GM13977 (cell line): ENCODE data around the gene SPATA20.

ENCODE experiments used
- DNase-seq: peaks from one replicate; pipeline ENCODE4 v3.0.0; 2012; ENCODE audit warnings: low spot score
- in situ Hi-C: fragments of 300-500 bp; cut with MboI; formaldehyde crosslinking; loops from one replicate; pipeline ENCODE4 v1.12.0; 2022; ENCODE audit warnings: low sequenced_read_pairs, low pct_unique_long_range_greater_than_20kb, mixed read lengths, inconsistent platforms; ENCODE audit not compliant: unreplicated experiment
- TF ChIP-seq, protein P1 (sequence below): IDR thresholded peaks from 2 replicates; pipeline ENCODE4 v1.5.1; 2012; ENCODE audit warnings: mild to moderate bottlenecking, control low read depth; ENCODE audit not compliant: insufficient read depth; ENCODE audit errors: extremely low read depth, missing control alignments

Gene SPATA20

DNA sequence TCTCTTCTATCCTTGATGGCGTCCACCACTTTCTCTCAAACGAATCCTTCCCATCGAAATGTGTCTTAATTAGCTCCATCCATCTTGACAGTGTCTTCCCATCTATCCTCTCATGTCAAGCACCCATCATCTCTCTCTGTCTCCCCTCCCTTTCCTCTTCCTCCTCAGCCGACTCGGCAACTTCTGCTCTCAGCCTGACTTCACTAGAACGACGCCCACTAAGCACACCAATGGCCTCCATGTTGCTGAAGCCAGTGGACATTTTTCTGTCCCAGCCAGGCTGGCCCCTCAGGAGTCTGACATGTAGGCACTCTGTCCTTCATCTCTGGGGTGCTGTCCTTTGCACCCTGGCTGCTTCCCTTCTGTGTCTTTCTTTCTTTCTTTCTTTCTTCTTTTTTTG, 2.5 kb upstream of the SPATA20 start:
- TF ChIP-seq, protein P1, sequence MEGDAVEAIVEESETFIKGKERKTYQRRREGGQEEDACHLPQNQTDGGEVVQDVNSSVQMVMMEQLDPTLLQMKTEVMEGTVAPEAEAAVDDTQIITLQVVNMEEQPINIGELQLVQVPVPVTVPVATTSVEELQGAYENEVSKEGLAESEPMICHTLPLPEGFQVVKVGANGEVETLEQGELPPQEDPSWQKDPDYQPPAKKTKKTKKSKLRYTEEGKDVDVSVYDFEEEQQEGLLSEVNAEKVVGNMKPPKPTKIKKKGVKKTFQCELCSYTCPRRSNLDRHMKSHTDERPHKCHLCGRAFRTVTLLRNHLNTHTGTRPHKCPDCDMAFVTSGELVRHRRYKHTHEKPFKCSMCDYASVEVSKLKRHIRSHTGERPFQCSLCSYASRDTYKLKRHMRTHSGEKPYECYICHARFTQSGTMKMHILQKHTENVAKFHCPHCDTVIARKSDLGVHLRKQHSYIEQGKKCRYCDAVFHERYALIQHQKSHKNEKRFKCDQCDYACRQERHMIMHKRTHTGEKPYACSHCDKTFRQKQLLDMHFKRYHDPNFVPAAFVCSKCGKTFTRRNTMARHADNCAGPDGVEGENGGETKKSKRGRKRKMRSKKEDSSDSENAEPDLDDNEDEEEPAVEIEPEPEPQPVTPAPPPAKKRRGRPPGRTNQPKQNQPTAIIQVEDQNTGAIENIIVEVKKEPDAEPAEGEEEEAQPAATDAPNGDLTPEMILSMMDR: no peak
- in situ Hi-C loops: no loop called here
- no peak for DNase-seq

DNA sequence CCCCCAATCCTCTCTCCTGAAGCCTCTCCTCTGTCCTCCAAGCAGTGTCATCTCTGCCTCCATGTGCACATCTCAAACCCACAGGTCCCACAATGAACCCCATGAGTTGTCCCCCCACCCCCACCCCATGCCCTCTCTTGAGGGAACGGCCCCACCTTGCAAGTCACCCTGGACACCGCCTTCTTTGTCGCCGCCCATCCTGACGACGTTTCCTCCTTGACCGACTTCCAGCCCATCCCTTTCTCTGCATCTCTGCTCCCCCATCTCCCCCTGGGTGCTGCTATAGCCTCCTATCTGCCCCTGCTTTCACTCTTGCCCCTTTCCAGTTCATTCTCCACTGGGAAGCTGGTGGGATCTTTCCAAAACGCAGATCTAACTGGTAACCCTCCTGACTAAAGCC, 1.7 kb upstream of the SPATA20 start:
- no peak for DNase-seq
- in situ Hi-C loops: no loop called here
- TF ChIP-seq, protein P1: no peak

DNA sequence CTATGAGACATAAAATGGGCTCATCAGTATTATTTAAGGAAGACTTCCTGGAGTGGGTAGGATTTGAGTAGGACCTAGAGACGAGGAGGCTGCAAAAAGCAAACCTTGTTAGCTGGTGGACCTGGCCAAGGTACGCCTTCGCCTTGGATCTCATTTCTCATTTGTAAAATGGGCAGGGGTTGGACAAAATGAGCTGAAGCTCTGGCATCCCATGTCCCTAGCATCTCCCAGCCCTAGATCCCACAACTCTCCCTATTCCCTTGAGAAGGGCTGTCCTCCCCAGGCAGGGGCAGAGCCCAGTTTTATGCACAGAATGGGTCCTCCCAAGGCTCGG, 306 bp upstream of the SPATA20 start:
- no peak for DNase-seq
- TF ChIP-seq, protein P1: no peak
- in situ Hi-C loops: no loop called here

DNA sequence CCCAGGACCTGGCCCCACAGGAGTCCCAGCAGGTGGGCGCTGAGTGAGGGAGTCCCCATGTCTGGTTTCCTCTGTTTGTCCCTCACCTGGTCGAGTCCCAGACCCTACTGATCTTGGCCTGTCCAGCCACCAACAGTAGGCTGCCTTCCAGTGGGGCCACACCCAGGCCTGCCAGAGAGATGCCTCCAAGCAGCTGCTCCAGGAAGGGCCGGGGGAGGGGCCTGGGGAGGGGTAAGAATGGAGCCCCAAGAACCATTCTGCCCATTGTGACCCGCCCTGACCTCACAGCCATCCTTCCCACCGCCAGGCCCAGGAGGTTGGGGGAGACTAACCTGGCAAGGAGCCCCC, 736 bp downstream of the SPATA20 start:
- in situ Hi-C loops: no loop called here
- DNase-seq: no peak
- TF ChIP-seq, protein P1: no peak

DNA sequence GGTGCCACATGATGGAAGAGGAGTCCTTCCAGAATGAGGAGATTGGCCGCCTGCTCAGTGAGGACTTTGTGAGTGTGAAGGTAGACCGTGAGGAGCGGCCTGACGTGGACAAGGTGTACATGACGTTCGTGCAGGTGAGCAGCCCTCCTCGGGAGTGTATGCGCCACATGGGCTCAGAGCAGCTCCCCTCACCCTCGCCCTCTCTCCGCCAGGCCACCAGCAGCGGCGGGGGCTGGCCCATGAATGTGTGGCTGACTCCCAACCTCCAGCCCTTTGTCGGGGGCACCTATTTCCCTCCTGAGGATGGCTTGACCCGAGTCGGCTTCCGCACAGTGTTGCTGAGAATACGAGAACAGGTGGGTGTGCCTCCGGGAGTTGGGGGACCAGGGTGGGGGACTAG, 1.9 kb downstream of the SPATA20 start:
- TF ChIP-seq, protein P1: no peak
- in situ Hi-C loops: no loop called here
- DNase-seq: no peak

DNA sequence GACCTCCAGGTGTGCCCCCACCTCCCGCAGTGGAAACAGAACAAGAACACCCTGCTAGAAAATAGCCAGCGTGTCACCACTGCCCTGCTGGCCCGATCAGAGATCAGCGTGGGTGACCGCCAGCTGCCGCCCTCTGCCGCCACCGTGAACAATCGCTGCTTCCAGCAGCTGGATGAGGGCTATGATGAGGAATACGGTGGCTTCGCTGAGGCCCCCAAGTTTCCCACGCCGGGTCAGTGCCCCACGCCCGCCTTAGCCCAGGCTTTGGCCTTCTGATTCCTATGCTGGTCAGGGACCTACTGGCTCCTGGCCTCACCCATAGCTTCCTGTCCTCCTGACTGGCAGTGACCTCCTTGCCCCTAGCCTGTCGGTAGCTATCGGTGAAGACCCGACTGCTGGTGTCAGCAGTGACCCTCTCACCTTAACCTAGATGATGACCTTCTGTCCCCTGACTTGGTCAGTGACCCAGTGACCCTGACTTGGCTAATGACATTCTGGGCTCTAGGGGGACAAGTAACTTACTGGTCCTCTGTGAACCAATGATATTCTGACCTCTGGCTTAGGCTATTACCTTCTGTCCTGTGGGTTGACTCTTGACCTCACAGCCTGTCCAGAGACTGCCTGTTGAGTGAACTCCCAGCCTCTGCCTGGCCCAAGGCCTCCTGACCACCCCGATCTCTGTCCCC, 2.4 kb downstream of the SPATA20 start:
- no peak for DNase-seq
- TF ChIP-seq, protein P1: no peak
- in situ Hi-C loops: no loop called here

DNA sequence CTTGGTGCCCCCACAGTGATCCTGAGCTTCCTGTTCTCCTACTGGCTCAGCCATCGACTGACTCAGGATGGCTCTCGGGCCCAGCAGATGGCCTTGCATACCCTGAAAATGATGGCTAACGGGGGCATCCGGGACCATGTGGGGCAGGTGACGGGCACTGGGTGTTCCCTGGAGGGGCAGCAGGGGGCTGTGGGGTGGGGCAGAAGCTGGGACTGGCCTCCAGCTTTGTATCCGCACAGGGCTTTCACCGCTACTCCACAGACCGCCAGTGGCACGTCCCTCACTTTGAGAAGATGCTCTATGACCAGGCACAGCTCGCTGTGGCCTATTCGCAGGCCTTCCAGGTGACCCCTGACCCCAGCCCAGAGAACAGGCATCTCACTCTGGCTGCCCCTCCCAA, 3.0 kb downstream of the SPATA20 start:
- TF ChIP-seq, protein P1: no peak
- in situ Hi-C loops: no loop called here
- DNase-seq: no peak
